Suprapubic skin (tissue), 4 donors: ENCODE measurements around the gene CDKL2. TPM values are rescaled to one million over a fixed set of nuclear protein-coding genes. Genes with fewer than 3 reads are reported as not detected.

Source experiments
- DNase-seq, 2 donors: peaks; one replicate each; pipeline ENCODE4 v3.0.0-alpha.2; 2019; ENCODE audit warnings: low spot score in 2 of 2
- H3K27ac ChIP-seq: fragments of 200-600 bp; sonication (generic); one replicate; pipeline ENCODE4 v1.5.1; 2019
- H3K27me3 ChIP-seq: fragments of 200-600 bp; sonication (generic); one replicate; pipeline ENCODE4 v1.5.1; 2019
- H3K36me3 ChIP-seq: fragments of 200-600 bp; sonication (generic); one replicate; pipeline ENCODE4 v1.5.1; 2019
- H3K4me1 ChIP-seq: fragments of 200-600 bp; sonication (generic); one replicate; pipeline ENCODE4 v1.5.1; 2019
- H3K4me3 ChIP-seq: fragments of 200-600 bp; sonication (generic); one replicate; pipeline ENCODE4 v1.5.1; 2019; ENCODE audit warnings: mild to moderate bottlenecking
- H3K9me3 ChIP-seq: fragments of 200-600 bp; sonication (generic); one replicate; pipeline ENCODE4 v1.5.1; 2019
- EP300 ChIP-seq: sonication (generic); formaldehyde crosslinking; IDR thresholded peaks from one replicate; pipeline ENCODE4 v1.6.1; 2017; ENCODE audit warnings: antibody characterized with exemption
- POLR2A ChIP-seq, 2 donors: fragments of 450-650 bp; IDR thresholded peaks; one replicate each; pipeline ENCODE4 v1.6.1; 2017; ENCODE audit warnings: antibody characterized with exemption in 2 of 2, mild to moderate bottlenecking in 2 of 2, moderate library complexity in 2 of 2
- POLR2AphosphoS5 ChIP-seq, 3 donors: sonication (generic); formaldehyde crosslinking; IDR thresholded peaks; one replicate each; pipeline ENCODE4 v1.6.1; 2017; ENCODE audit warnings: antibody characterized with exemption in 3 of 3
- WGBS: methylation state at CpG from one replicate; pipeline ENCODE4 v1.1.5; 2018; 5-methylcytosine and 5-hydroxymethylcytosine counted together
- total RNA-seq, 4 donors: library from RNA; depleted of rRNA; stranded (reverse); fragments of >200 nt; gene quantifications; one replicate each; pipeline ENCODE4 v1.1.0, GENCODE V29; 2016
- TF ChIP-seq, protein P1 (sequence below), 2 donors: fragments of 200-600 bp in 1 of 2; fragments of 450-650 bp in 1 of 2; sonication (generic) in 1 of 2; IDR thresholded peaks; one replicate each; pipeline ENCODE4 v1.5.1; 2016 to 2019; ENCODE audit warnings: antibody characterized with exemption in 2 of 2, mild to moderate bottlenecking in 1 of 2, moderate library complexity in 1 of 2

The CDKL2 gene
- total RNA-seq, result 1 to 10 TPM in 3 of 4 donors, not detected in 1; 1.3 to 2.0 (median 1.8) TPM

DNA sequence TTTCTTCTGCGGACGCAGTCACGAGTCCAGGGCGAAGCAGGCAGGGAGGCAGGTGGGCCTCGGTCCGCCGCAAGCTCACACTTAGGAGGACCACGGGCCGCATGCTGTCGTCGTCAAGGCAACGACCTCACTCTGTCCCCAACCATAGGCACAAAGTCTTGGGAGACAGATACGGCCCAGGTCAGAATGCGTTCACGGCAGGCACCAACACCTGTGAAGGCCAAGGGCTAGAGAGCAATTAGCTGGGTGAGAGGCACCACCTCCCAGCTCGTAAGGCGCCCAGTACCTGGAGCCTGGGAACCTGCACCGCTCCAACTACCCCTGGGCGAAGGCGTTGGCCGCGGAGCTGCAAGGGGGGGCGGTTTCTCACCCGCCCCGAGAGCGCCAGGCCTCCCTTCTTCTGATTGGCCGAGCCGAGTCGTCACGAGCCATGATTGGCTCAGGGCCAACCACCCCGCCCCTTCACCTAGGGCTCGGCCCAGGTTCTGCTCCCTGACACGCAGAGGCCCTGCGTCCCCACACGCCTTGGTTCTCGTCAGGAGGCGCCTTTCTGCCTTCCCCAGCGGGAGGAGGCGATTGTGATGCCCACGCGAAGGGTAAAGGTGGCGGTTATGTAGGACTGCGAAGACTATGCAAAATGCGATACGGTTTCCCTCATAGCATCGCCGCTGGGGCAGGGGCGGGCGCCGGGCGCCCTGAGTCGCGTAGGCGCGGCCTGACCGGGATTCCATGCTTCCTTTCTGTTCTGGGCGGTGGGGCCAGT, at the start of gene CDKL2:
Gene CDKL2, minus strand, starts transcription at position 355 of the 763 bp plus-strand sequence. CDS start 4,540 bp downstream, outside the sequence.
- peak; percentile 86 to 89 for DNase-seq
- WGBS, result under 1% methylated on average over 35 of the region's 57 CpGs
- H3K4me1 ChIP-seq, result peaks cover 12% of the 10 kb centered on the region

DNA sequence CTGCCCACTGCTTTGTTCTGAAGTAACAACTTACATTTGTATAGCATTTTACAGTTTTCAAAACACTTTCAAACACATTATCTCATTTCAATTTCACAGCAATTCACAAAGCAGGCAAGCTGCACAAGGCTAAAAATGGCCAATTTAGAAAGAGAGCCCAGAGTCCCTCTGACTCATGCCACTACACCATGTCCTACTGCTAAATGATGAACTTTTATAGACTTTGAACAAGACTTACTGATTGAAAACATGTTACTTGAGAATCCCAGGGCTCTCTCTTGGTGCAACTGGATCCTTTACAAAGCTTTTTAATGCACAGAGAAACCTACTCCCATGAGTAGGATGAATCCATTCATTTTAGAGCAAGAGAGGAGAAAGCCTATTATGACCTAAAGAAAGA, 48.6 kb upstream of the CDKL2 start:
- no peak for DNase-seq
- H3K27me3 ChIP-seq, result no peaks in the 10 kb centered on the region
- H3K9me3 ChIP-seq, result no peaks in the 10 kb centered on the region
- peaks cover 4% of the 10 kb centered on the region for H3K4me1 ChIP-seq
- no peaks in the 10 kb centered on the region for H3K36me3 ChIP-seq
- no peak overlapping the region for H3K4me3 ChIP-seq
- no peak overlapping the region for H3K27ac ChIP-seq
- TF ChIP-seq, protein P1, sequence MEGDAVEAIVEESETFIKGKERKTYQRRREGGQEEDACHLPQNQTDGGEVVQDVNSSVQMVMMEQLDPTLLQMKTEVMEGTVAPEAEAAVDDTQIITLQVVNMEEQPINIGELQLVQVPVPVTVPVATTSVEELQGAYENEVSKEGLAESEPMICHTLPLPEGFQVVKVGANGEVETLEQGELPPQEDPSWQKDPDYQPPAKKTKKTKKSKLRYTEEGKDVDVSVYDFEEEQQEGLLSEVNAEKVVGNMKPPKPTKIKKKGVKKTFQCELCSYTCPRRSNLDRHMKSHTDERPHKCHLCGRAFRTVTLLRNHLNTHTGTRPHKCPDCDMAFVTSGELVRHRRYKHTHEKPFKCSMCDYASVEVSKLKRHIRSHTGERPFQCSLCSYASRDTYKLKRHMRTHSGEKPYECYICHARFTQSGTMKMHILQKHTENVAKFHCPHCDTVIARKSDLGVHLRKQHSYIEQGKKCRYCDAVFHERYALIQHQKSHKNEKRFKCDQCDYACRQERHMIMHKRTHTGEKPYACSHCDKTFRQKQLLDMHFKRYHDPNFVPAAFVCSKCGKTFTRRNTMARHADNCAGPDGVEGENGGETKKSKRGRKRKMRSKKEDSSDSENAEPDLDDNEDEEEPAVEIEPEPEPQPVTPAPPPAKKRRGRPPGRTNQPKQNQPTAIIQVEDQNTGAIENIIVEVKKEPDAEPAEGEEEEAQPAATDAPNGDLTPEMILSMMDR (IDR thresholded peaks at IDR 0.05), result no peak
- TF ChIP-seq EP300, result no peak
- TF ChIP-seq POLR2A (IDR thresholded peaks at IDR 0.05), result no peak
- TF ChIP-seq POLR2AphosphoS5 (IDR thresholded peaks at IDR 0.05), result no peak

More for the DNA sequence above, at the start of gene CDKL2:
- TF ChIP-seq, protein P1 (IDR thresholded peaks at IDR 0.05), result no peak
- TF ChIP-seq POLR2A (IDR thresholded peaks at IDR 0.05) (no peak), EP300 (no peak), POLR2AphosphoS5 (IDR thresholded peaks at IDR 0.05) (peak in 2 of 3 donors; percentile 25 to 42)
- Histone ChIP-seq H3K9me3 (no peaks in the 10 kb centered on the region), H3K27ac (no peak within 1 kb of the TSS), H3K4me3 (peak within 1 kb of the TSS; percentile 53), H3K27me3 (no peaks in the 10 kb centered on the region), H3K36me3 (no peaks in the 10 kb centered on the region)

DNA sequence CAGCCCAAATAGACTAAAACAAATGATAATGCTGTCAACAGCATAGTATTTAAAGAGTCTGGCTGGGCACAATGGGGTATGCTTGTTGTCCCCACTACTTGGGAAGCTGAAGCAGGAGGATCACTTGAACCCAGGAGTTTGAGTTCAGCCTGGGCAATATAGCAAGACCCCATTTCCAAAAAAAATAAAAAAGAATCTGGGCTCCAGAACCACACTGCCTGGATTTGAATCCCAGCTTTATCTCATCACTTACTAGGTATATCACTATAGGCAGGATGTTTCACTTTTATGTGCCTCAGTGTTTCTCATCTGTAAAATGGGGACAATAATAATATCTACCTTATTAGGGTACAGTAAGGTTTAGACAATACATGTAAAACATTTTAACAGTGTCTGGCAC, 48.1 kb upstream of the CDKL2 start:
- no peaks in the 10 kb centered on the region for H3K9me3 ChIP-seq
- no peak overlapping the region for H3K27ac ChIP-seq
- no peaks in the 10 kb centered on the region for H3K27me3 ChIP-seq
- peaks cover 8% of the 10 kb centered on the region for H3K4me1 ChIP-seq
- no peak for DNase-seq
- no peaks in the 10 kb centered on the region for H3K36me3 ChIP-seq
- TF ChIP-seq, protein P1 (IDR thresholded peaks at IDR 0.05), result no peak
- TF ChIP-seq POLR2AphosphoS5 (IDR thresholded peaks at IDR 0.05) (no peak), EP300 (no peak), POLR2A (IDR thresholded peaks at IDR 0.05) (no peak)
- H3K4me3 ChIP-seq, result no peak overlapping the region

DNA sequence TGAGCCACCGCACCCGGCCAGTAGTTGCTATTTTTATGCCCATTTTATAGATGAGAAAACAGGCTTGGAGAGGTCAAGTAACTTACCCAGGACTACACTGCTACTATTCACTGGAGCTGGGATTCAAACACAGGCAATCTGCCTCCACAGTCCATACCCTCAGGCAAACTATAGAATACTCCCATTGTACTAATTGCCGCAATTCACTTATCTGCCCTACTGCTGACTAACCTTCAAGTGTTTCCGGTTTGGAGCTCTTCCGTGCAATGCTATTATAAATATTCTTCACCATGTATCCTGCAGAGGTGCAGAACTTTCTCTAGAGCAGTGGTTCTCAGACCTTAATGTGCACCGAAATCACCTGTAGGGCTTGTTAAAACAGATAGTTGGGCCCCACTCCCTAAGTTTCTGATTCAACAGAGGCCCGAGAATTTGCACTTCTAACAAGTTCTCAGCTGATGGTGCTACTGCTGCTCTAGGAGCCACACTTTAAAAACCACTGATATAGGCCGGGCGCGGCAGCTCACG, 44.7 kb upstream of the CDKL2 start:
- TF ChIP-seq, protein P1 (IDR thresholded peaks at IDR 0.05), result no peak
- TF ChIP-seq EP300 (no peak), POLR2AphosphoS5 (IDR thresholded peaks at IDR 0.05) (no peak)
- Histone ChIP-seq H3K9me3 (no peaks in the 10 kb centered on the region), H3K27ac (no peak overlapping the region), H3K4me1 (peaks cover 29% of the 10 kb centered on the region), H3K36me3 (no peaks in the 10 kb centered on the region), H3K27me3 (no peaks in the 10 kb centered on the region), H3K4me3 (no peak overlapping the region)
- 86% methylated on average over 11 of the region's 11 CpGs for WGBS
- no peak for DNase-seq

DNA sequence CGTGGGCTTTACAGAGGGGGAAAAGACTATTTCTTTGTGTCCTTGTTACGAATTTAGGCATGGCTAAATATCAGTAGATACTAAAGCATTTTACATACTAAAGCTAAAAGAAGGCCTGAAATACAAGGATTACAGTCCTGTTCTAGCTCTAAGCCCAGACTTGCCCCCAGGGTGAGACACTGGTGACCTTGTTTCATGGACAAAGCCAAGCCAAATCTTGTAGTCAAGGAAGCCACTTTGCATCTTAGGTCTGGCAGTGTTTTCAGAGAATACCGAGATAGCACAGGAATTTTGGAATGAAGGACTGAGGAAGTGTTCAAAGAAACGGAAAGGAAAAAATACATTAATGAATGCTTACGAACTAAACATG, 43.6 kb upstream of the CDKL2 start:
- H3K4me1 ChIP-seq, result peaks cover 35% of the 10 kb centered on the region
- 25% methylated on average over 5 of the region's 5 CpGs for WGBS
- no peaks in the 10 kb centered on the region for H3K36me3 ChIP-seq
- DNase-seq, result no peak
- peak overlapping the region; percentile 85 for H3K4me3 ChIP-seq
- no peak for TF ChIP-seq POLR2A (IDR thresholded peaks at IDR 0.05)
- no peak for TF ChIP-seq POLR2AphosphoS5 (IDR thresholded peaks at IDR 0.05)
- TF ChIP-seq, protein P1 (IDR thresholded peaks at IDR 0.05), result no peak
- TF ChIP-seq EP300, result no peak
- peak overlapping the region; percentile 95 for H3K27ac ChIP-seq
- no peaks in the 10 kb centered on the region for H3K9me3 ChIP-seq
- H3K27me3 ChIP-seq, result no peaks in the 10 kb centered on the region
